HepG2 (cell line): ENCODE results near the gene TMEM184B. TPM values are rescaled to one million over a fixed set of nuclear protein-coding genes. Genes with fewer than 3 reads are reported as not detected.

Experiments
- AGO2 ChIP-seq: fragments of 200-400 bp; formaldehyde crosslinking; optimal IDR thresholded peaks from 2 replicates; pipeline ENCODE3; 2017; ENCODE audit warnings: mild to moderate bottlenecking, low read depth, low read length, moderate library complexity
- ATF3 ChIP-seq: sonication (generic); formaldehyde crosslinking; IDR thresholded peaks from 2 replicates; pipeline ENCODE4 v1.4.0; 2020; ENCODE audit warnings: missing genetic modification reagents
- HDAC1 ChIP-seq: sonication (generic); formaldehyde crosslinking; IDR thresholded peaks from 2 replicates; pipeline ENCODE4 v1.5.1; 2020; ENCODE audit warnings: mild to moderate bottlenecking, missing genetic modification reagents
- HMGXB3 ChIP-seq: sonication (generic); formaldehyde crosslinking; IDR thresholded peaks from 2 replicates; pipeline ENCODE4 v1.4.0; 2020; ENCODE audit warnings: missing genetic modification reagents, borderline replicate concordance
- NR0B2 ChIP-seq: sonication (generic); formaldehyde crosslinking; IDR thresholded peaks from 2 replicates; pipeline ENCODE4 v1.4.0; 2020; ENCODE audit warnings: mild to moderate bottlenecking, missing genetic modification reagents
- PHF20 ChIP-seq: sonication (generic); formaldehyde crosslinking; IDR thresholded peaks from 2 replicates; pipeline ENCODE4 v1.5.0; 2020; ENCODE audit warnings: mild to moderate bottlenecking, missing genetic modification reagents
- RELA ChIP-seq: sonication (generic); formaldehyde crosslinking; IDR thresholded peaks from 2 replicates; pipeline ENCODE4 v1.4.0; 2020; ENCODE audit warnings: missing genetic modification reagents
- SAFB2 ChIP-seq: sonication (generic); formaldehyde crosslinking; IDR thresholded peaks from 2 replicates; pipeline ENCODE4 v1.5.1; 2020; ENCODE audit warnings: missing genetic modification reagents, low read depth, mild to moderate bottlenecking, borderline replicate concordance
- ZBTB38 ChIP-seq: sonication (generic); formaldehyde crosslinking; IDR thresholded peaks from 2 replicates; pipeline ENCODE4 v1.5.1; 2020; ENCODE audit warnings: mild to moderate bottlenecking, missing genetic modification reagents
- ZBTB8A ChIP-seq: sonication (generic); formaldehyde crosslinking; IDR thresholded peaks from 2 replicates; pipeline ENCODE4 v1.4.0; 2020; ENCODE audit warnings: mild to moderate bottlenecking, low read depth, missing genetic modification reagents, borderline replicate concordance
- ZNF407 ChIP-seq: sonication (generic); formaldehyde crosslinking; IDR thresholded peaks from one replicate; pipeline ENCODE4 v1.5.1; 2020; ENCODE audit warnings: mild to moderate bottlenecking, missing genetic modification reagents; ENCODE audit errors: not compliant biosample characterization
- ZNF460 ChIP-seq: sonication (generic); formaldehyde crosslinking; IDR thresholded peaks from 2 replicates; pipeline ENCODE4 v1.5.1; 2020; ENCODE audit warnings: missing genetic modification reagents, mild to moderate bottlenecking, borderline replicate concordance
- ZNF562 ChIP-seq: sonication (generic); formaldehyde crosslinking; IDR thresholded peaks from 2 replicates; pipeline ENCODE4 v1.8.0; 2022; ENCODE audit warnings: missing genetic modification reagents, borderline replicate concordance
- ZNF770 ChIP-seq: sonication (generic); formaldehyde crosslinking; IDR thresholded peaks from 2 replicates; pipeline ENCODE4 v1.5.0; 2020; ENCODE audit warnings: mild to moderate bottlenecking, missing genetic modification reagents
- polyA plus RNA-seq, 8 experiments: library from polyadenylated mRNA; depleted of rRNA in 3 of 8; stranded (reverse) in 7 of 8; unstranded in 1 of 8; fragments of >200 nt; fragmentation: Illumina TruSeq in 4 of 8; extraction: Trizol in 4 of 8; gene quantifications; 2 replicates each; pipeline versions ENCODE4 v1.2.1 to v1.2.3, GENCODE V29; 2011 to 2016; ENCODE audit warnings: low read depth in 4 of 8, missing spikeins in 1 of 8, mixed read lengths in 1 of 8; ENCODE audit not compliant: insufficient read depth in 1 of 8
- total RNA-seq, 5 experiments: library from RNA; depleted of rRNA; stranded (reverse); fragments of >200 nt; fragmentation: Illumina TruSeq; extraction: Trizol; gene quantifications; 2 replicates each; pipeline ENCODE4 v1.2.3, GENCODE V29; 2016; ENCODE audit warnings: low read depth in 1 of 5

The TMEM184B gene
- total and polyA plus RNA-seq, 2 of the 13 experiments (the other 11 are each of a cell fraction or from before 2014, with no cell fraction given): 15.9 to 16.0 TPM

GRCh38 chr22:38271927-38272372 is 860 bp downstream of the TMEM184B start (continued):
- TF ChIP-seq NR0B2 (CRISPR knock-in tag) (no peak), ZBTB8A (CRISPR knock-in tag) (no peak), SAFB2 (CRISPR knock-in tag) (no peak), ZNF407 (CRISPR knock-in tag) (no peak), AGO2 (no peak), ATF3 (CRISPR knock-in tag) (no peak), ZNF460 (no peak), ZNF562 (CRISPR knock-in tag) (no peak), HDAC1 (CRISPR knock-in tag) (no peak), PHF20 (CRISPR knock-in tag) (no peak), HMGXB3 (no peak), RELA (no peak), ZBTB38 (no peak), ZNF770 (no peak)
